Activated CD4-positive, alpha-beta T cell treated with anti-CD3 and anti-CD28 coated beads for 36 hours (primary cell): ENCODE measurements around the gene ERC2. TPM values are rescaled to one million over a fixed set of nuclear protein-coding genes. Genes with fewer than 3 reads are reported as not detected.

ENCODE experiments used
- ATAC-seq: fragments of 200-7000 bp; cut with Tn5 transposase; one replicate; pipeline ENCODE4 v1.10.0; 2021; ENCODE audit warnings: mild to moderate bottlenecking, moderate library complexity
- CTCF ChIA-PET: fragments of 350-600 bp; sonication (Branson Sonifier 250); formaldehyde crosslinking; loops from one replicate; lab custom pipeline; 2021; ENCODE audit warnings: antibody characterized with exemption; lab: Charles Lee
- POLR2A ChIA-PET: fragments of 350-600 bp; sonication (Branson Sonifier 250); formaldehyde crosslinking; loops from one replicate; lab custom pipeline; 2021; ENCODE audit warnings: antibody characterized with exemption, inconsistent platforms; lab: Charles Lee
- DNase-seq: peaks from one replicate; pipeline ENCODE4 v3.0.0-alpha.2; 2020
- H3K27ac Mint-ChIP-seq: one replicate; pipeline ENCODE4 v1.8.0; 2021; ENCODE audit warnings: mixed read lengths
- H3K27me3 Mint-ChIP-seq: one replicate; pipeline ENCODE4 v1.8.0; 2021; ENCODE audit warnings: mixed read lengths
- H3K36me3 Mint-ChIP-seq: one replicate; pipeline ENCODE4 v1.8.0; 2021; ENCODE audit warnings: low read depth, mixed read lengths
- H3K4me1 Mint-ChIP-seq: one replicate; pipeline ENCODE4 v1.8.0; 2021; ENCODE audit warnings: mixed read lengths
- H3K4me3 Mint-ChIP-seq: one replicate; pipeline ENCODE4 v1.8.0; 2021; ENCODE audit warnings: mild to moderate bottlenecking, moderate library complexity, mixed read lengths
- H3K9me3 Mint-ChIP-seq: one replicate; pipeline ENCODE4 v1.8.0; 2021; ENCODE audit warnings: low read depth, mixed read lengths
- intact Hi-C, 2 experiments: fragments of 100-400 bp; cut with DNase I in 1 of 2; cut with micrococcal nuclease in 1 of 2; formaldehyde crosslinking; loops; one replicate each; pipeline versions ENCODE4 v1.14.2 to v1.15.1; 2022 to 2024; cut with DNase I, micrococcal nuclease
- total RNA-seq, 2 experiments: library from RNA; stranded (reverse); gene quantifications; one replicate each; pipeline ENCODE4 v1.2.3, GENCODE V29; 2021

ERC2 gene
- total RNA-seq, 2 experiments from 2014 or later: not detected

DNA sequence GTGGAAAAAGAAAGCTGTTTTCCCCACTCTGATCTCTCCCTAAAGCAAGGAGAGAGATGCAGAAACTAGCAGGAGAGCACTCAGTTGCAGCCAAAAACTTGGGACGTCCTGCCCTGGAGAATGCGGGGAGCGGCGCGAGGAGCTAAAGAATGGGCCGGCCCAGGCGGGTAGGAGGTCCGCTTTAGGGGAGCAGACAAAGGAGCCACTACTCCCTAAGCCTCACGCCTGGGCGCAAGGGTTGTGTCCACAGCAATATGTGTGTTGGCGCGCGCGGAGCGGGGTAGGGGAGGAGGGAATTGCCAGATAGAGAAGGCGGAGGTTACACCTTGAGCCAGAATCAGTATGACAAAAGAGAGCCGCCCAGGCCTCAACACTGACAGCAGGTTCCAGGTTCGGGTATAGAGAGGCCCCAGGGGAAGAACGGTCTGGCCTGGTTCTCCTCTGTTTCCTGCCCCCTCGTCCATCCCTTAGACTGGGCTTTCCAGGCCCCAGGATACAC lies 984.0 kb downstream of the ERC2 start:
- no peak for DNase-seq
- Mint-ChIP-seq H3K4me1 (peaks cover 31% of the 10 kb centered on the region), H3K27ac (no peak overlapping the region), H3K27me3 (peaks cover 69% of the 10 kb centered on the region), H3K4me3 (no peak overlapping the region), H3K9me3 (no peaks in the 10 kb centered on the region), H3K36me3 (no peaks in the 10 kb centered on the region)
- ChIA-PET CTCF (no interaction called here), POLR2A (no interaction called here)
- intact Hi-C loops: loop anchor here (2.0 to 10.0 kb wide), 4 partner anchors 261 to 961 kb away; no protein-coding TSS in a partner anchor
- no peak for ATAC-seq

DNA sequence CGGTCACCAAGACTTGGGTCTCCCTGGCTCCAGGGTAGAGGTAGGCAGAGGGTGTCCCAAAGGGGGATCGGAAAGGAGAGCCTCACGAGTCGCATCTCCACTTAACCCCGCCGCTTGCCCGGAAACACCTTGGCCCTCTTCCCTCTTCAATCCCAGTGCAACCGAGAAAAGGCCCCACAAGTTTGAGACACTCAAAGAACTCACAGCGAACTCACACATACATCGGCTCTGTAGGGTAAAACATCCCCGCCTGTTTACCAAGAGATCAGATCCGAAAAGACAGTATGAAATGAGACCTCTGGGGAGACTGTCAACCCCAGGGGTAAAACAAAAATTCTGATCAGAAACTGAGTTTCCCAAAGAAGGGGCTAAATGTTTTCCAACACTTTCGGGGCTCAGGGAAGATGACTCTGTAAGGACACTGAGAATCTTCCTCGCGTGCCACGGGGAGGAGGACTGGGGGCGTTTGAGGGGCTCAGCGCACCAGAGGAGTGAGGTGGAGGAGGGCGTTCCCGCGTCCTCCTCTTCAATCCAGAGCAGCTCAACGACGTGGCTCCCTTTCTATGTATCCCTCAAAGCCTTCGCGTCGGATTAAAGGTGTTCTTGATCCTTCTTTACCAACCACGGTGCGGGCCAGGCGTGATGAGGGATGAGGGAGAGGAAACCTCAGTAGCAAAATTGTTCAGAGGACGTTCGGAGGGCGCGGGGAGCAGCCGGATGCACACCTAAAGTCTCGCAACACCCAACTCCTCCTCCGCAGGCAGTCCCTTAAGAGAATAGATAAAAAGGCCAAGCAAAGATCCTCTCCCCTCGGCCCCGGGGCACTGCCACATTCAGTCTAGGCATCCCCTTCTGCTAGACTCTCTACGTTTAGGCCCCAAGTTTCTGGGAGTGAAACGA lies 984.8 kb downstream of the ERC2 start:
- no peak for ATAC-seq
- ChIA-PET CTCF (no interaction called here), POLR2A (no interaction called here)
- no peak overlapping the region for H3K4me3 Mint-ChIP-seq
- H3K4me1 Mint-ChIP-seq: peaks cover 27% of the 10 kb centered on the region
- DNase-seq: no peak
- H3K9me3 Mint-ChIP-seq: no peaks in the 10 kb centered on the region
- no peaks in the 10 kb centered on the region for H3K36me3 Mint-ChIP-seq
- H3K27me3 Mint-ChIP-seq: peaks cover 62% of the 10 kb centered on the region
- no peak overlapping the region for H3K27ac Mint-ChIP-seq
- intact Hi-C loops: loop anchor here (2.0 to 10.0 kb wide), 4 partner anchors 261 to 961 kb away; no protein-coding TSS in a partner anchor

DNA sequence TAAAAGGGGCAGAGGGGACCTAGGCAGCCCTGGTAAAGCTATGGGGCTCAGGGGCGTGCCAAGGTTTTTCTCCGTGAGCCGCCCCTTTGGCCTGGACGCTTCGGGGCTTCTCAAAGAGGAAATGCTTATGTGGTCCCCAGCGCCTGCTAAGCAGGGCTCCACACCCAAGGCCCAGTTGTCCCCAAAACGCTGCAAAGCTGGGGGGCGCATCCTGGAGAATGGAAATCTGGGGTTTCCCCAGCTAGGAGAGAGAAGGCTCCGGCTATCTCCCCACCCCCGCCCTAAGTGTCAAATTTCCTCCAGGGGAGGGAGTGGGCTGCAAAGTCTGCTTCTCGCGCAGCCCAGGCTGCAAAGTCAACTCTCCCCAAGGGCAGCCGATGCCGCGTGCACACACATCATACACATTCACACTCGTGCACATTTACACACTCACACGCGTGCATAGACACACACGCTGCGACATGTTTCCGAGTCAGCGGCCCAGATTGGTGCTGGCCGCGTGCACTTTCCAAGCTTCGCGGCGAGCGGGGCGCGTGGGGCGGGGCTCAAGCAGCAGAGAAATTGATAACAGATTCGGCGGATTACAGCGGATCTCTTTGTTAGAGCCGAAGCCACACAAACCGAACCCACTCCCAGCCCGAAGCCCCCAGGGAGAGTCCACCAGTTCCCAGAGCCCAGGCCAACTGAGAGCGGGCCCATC lies 985.6 kb downstream of the ERC2 start:
- no peak overlapping the region for H3K27ac Mint-ChIP-seq
- DNase-seq: no peak
- H3K36me3 Mint-ChIP-seq: no peaks in the 10 kb centered on the region
- peaks cover 62% of the 10 kb centered on the region for H3K27me3 Mint-ChIP-seq
- peaks cover 24% of the 10 kb centered on the region for H3K4me1 Mint-ChIP-seq
- ATAC-seq: no peak
- CTCF ChIA-PET: no interaction called here
- intact Hi-C loops: loop anchor here (10.0 kb wide), 2 partner anchors 262 to 962 kb away; no protein-coding TSS in a partner anchor
- no peak overlapping the region for H3K4me3 Mint-ChIP-seq
- no peaks in the 10 kb centered on the region for H3K9me3 Mint-ChIP-seq
- POLR2A ChIA-PET: no interaction called here

DNA sequence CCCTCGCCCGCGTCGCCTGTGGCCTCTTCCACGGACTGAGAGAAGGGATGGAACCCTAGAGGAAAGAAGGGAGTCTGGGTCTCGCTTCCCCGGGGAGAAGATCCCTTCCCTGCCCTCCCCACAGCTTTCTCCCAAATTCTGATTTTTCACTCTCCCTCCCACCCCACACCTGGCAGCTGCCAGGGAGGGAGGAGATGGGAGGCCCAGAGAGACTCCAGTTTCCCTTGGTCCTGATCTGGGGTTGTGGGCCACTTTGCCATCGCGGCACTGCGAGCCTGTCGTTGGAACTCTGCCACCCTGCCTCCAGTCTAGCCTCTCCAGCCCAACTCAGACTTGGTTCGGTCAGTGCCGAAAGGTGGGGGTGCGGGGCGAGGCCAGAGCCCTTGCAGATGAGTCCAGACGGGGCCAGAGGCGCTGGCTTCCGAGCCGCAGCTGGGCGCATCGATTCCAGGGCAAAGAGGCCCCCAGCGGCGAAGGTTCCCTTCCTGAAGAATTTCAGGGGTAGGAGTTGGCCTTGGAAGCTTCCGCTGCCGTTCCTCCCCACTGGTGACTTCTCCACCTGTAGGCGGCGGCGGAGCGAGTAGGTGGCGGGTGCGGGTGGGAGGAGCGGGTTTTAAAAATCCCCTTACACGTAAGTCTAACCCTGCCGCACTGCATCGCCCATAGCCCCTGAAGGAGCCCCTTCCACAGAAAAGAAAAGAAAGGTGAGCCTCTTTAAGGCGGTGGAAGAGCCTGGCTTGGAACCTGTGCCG lies 986.3 kb downstream of the ERC2 start:
- no peak overlapping the region for H3K27ac Mint-ChIP-seq
- H3K4me1 Mint-ChIP-seq: peaks cover 20% of the 10 kb centered on the region
- ChIA-PET POLR2A (no interaction called here), CTCF (no interaction called here)
- H3K9me3 Mint-ChIP-seq: no peaks in the 10 kb centered on the region
- ATAC-seq (no peak), DNase-seq (no peak)
- peaks cover 61% of the 10 kb centered on the region for H3K27me3 Mint-ChIP-seq
- H3K4me3 Mint-ChIP-seq: no peak overlapping the region
- intact Hi-C loops: loop anchor here (10.0 kb wide), 2 partner anchors 263 to 963 kb away; no protein-coding TSS in a partner anchor
- H3K36me3 Mint-ChIP-seq: no peaks in the 10 kb centered on the region

DNA sequence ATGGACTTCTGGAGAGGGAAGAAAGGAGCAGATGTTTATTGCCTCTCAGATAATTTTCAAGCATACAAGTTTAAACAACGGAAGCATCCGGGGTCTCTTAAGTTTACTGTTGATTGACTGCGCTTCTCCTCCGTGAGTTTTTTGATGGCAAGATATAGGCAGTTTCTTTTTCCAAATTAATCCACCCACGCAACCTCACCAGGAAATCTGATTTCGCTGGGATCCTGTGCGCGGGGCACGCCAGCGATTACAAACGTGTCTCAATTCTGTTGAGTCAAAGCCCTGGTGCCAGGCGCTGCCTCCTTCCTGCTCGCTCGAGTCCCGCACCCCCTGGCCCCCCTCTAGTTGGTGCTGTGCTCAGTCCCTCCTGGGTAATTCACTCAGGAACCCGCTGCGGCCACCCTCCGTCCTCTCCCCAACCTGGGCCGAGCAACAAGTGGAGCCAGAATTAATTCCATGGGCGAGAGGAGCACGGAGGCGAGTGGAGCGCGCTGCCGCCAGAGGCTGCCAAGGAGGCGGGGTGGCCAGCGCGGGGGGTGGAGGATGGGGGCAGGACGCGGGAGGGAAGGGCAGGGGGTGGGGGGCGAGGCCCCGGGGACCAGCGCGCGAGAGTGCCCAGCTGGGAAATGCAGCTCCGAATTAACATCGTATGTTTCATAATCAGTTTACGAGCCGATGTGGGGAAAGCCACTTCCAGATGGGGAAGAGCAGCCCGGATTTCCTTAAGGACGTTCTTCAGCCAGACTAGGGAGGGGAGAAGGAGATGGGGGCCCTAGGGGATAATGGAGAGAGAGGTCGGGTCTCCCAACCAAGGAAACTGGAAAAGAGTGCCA lies 987.1 kb downstream of the ERC2 start:
- CTCF ChIA-PET: interaction anchor here (0.6 kb wide), 1 partner anchor 1415 kb away, joined by 3 read pairs; no protein-coding TSS in a partner anchor
- POLR2A ChIA-PET: no interaction called here
- ATAC-seq (no peak), DNase-seq (no peak)
- intact Hi-C loops: loop anchor here (10.0 kb wide), 2 partner anchors 264 to 964 kb away; no protein-coding TSS in a partner anchor
- no peak overlapping the region for H3K4me3 Mint-ChIP-seq
- H3K4me1 Mint-ChIP-seq: peaks cover 16% of the 10 kb centered on the region
- no peaks in the 10 kb centered on the region for H3K36me3 Mint-ChIP-seq
- H3K27me3 Mint-ChIP-seq: peaks cover 61% of the 10 kb centered on the region
- no peak overlapping the region for H3K27ac Mint-ChIP-seq
- H3K9me3 Mint-ChIP-seq: no peaks in the 10 kb centered on the region

DNA sequence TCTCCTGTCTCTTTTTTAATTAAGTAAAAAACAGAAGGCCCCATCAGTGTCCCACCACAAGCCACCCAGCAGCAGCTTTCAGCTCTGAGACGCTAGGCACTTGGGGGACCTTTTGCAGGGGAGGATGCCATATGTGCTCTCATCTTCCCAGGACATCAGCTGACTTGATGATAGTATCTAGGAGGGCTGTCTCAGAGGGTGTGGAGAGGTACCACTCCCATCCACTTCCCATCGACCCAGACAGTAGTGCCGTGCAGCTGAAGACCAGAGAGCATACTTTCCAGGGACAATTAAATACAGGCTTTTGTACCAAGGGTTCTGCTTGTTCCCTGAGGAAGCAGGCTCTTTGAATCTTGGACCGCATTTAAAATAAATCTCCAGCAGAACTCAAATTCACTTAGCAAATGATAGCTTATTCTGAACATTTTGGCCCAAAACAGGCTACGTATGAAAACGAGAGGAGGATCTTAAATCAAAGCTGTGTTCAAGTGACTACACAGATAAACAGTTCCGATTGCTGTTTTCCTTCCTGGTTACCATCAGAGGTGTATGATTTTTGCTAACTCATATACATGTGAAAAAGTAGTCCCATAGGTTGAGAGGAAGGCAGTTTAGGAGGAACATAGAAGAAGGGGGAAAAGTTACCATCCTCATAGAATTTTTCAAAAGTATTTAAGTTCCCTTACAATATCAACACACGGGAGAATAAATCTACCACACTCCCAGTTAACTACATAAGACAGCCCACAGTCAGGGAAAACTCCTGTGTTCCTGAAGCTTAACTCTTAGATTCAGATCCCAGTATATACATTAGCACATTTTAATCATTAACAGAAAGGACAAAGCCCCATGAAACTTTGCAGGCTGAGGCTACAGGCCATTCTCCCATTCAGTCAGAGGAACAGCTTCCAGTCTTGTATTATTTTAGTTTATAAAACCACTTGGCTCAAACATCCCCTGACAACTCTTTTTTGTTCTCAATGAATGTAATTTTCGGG lies 990.7 kb downstream of the ERC2 start:
- POLR2A ChIA-PET: no interaction called here
- no peaks in the 10 kb centered on the region for H3K9me3 Mint-ChIP-seq
- no peak for ATAC-seq
- H3K4me1 Mint-ChIP-seq: no peaks in the 10 kb centered on the region
- CTCF ChIA-PET: no interaction called here
- H3K27me3 Mint-ChIP-seq: peaks cover 35% of the 10 kb centered on the region
- no peak for DNase-seq
- no peak overlapping the region for H3K4me3 Mint-ChIP-seq
- H3K36me3 Mint-ChIP-seq: no peaks in the 10 kb centered on the region
- no peak overlapping the region for H3K27ac Mint-ChIP-seq
- intact Hi-C loops: no loop called here

DNA sequence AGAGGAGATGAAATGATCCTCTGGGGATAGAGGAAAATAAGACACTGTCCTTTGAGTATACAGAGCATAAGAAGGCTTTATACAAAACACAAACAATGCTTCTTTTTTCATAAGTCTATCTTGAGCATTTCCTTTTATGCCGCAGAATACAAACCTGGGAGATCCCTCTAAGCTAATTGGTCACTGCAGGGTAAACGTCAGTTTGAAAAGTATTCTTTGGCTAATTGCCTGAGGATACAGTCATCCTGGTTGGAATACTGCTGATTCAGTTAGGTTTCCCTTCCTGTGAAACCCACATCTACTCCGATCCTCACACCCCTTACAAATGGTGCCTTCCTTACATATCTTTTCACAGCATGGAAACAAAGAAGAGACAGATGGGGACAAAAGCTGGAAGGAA lies 991.8 kb downstream of the ERC2 start:
- ATAC-seq: no peak
- Mint-ChIP-seq H3K27ac (no peak overlapping the region), H3K36me3 (no peaks in the 10 kb centered on the region), H3K9me3 (no peaks in the 10 kb centered on the region), H3K4me1 (no peaks in the 10 kb centered on the region), H3K4me3 (no peak overlapping the region), H3K27me3 (peaks cover 30% of the 10 kb centered on the region)
- DNase-seq: no peak
- POLR2A ChIA-PET: no interaction called here
- intact Hi-C loops: no loop called here
- CTCF ChIA-PET: interaction anchor here (0.6 kb wide), 1 partner anchor 18 kb away, joined by 3 read pairs; no protein-coding TSS in a partner anchor

DNA sequence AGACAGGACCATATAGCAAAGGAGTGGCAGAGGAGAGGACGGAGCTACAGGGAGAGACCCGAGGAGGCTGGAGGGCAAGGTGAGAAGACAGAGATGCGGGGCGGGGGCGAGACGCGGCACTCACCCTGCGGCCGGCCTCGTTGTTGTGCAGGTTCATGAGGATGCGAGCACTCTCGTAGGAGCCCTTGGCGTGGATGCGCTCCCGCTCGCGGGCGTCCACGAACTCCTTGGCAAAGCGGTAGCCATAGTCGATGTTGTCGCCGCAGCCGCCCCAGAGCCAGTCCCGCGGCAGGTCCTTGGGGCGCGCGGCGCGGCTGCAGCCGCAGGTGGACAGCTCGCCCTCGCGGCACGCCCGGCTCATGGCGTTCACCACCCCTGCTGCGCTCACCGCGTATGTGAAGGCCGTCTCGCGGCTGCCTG lies 994.0 kb downstream of the ERC2 start:
- H3K27ac Mint-ChIP-seq: no peak overlapping the region
- ATAC-seq: no peak
- H3K9me3 Mint-ChIP-seq: no peaks in the 10 kb centered on the region

DNA sequence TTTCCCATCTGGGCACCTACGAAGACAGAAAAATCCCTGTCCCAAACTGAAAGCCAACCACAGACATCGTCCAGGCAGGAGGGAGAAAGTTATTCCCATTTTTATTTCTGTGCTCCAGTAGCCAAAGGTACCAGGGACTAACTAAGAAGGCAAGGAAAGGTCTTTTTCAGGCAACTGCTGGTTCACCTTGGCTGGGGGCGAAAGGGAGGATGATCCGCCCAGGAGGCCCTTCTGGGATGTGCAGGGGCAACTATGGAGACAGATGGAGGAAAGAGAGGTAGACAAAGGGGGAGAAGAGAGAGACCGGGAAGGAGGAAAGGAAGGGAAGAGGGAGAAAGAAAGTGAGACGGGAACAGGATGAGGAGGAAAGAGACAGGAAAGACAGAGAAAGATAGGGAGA lies 994.5 kb downstream of the ERC2 start:
- POLR2A ChIA-PET: interaction anchor here (0.6 kb wide), 1 partner anchor 286 kb away, joined by 3 read pairs; no protein-coding TSS in a partner anchor
- Mint-ChIP-seq H3K4me1 (no peaks in the 10 kb centered on the region), H3K36me3 (no peaks in the 10 kb centered on the region), H3K4me3 (no peak overlapping the region), H3K9me3 (no peaks in the 10 kb centered on the region), H3K27ac (no peak overlapping the region), H3K27me3 (peaks cover 15% of the 10 kb centered on the region)
- intact Hi-C loops: no loop called here
- DNase-seq (no peak), ATAC-seq (no peak)
- CTCF ChIA-PET: no interaction called here

More for the DNA sequence above, 994.0 kb downstream of the ERC2 start:
- H3K36me3 Mint-ChIP-seq: no peaks in the 10 kb centered on the region
- peaks cover 16% of the 10 kb centered on the region for H3K27me3 Mint-ChIP-seq
- intact Hi-C loops: no loop called here
- no peaks in the 10 kb centered on the region for H3K4me1 Mint-ChIP-seq
- ChIA-PET CTCF (no interaction called here), POLR2A (no interaction called here)
- H3K4me3 Mint-ChIP-seq: no peak overlapping the region
- no peak for DNase-seq
